ENCODE data around the gene TIMP1. TPM values are rescaled to one million over a fixed set of nuclear protein-coding genes. Genes with fewer than 3 reads are reported as not detected.
"Not testable (repeated sequence)": the region's sequence is repeated elsewhere in the genome, so short reads cannot be mapped to it uniquely, and the experiment has no call there.

Gene TIMP1
- total RNA-seq, 2 donors from 2014 or later: 377 to 605 TPM

GRCh38 chrX:47590984-47591383 lies 8.7 kb downstream of the TIMP1 start:
- DNase-seq (no peak), ATAC-seq (no peak)
- intact Hi-C loops (cut with DNase I): no loop called here

- intact Hi-C loops (cut with DNase I): no loop called here
Measured at GRCh38 chrX:47593522-47593921, 11.3 kb downstream of the TIMP1 start.

GRCh38 chrX:47595716-47596251 lies 13.5 kb downstream of the TIMP1 start:
- intact Hi-C loops (cut with DNase I): no loop called here
- ATAC-seq (peak; percentile 57 to 91), DNase-seq (no peak)

More at GRCh38 chrX:47593522-47593921, 11.3 kb downstream of the TIMP1 start:
- ATAC-seq: no peak
- no peak for DNase-seq

GRCh38 chrX:47596256-47596655 lies 14.0 kb downstream of the TIMP1 start:
- ATAC-seq (no peak), DNase-seq (no peak)
- intact Hi-C loops (cut with DNase I): no loop called here

GRCh38 chrX:47597222-47597621 lies 15.0 kb downstream of the TIMP1 start:
- intact Hi-C loops (cut with DNase I): no loop called here
- DNase-seq (no peak), ATAC-seq (no peak)

GRCh38 chrX:47603125-47603524 lies 20.9 kb downstream of the TIMP1 start:
- DNase-seq; ATAC-seq; intact Hi-C loops (cut with DNase I): not testable (repeated sequence)

- intact Hi-C loops (cut with DNase I): no loop called here
- ATAC-seq: no peak
- DNase-seq: no peak
Measured at GRCh38 chrX:47605024-47605423, 22.8 kb downstream of the TIMP1 start.

GRCh38 chrX:47607091-47607490 lies 24.9 kb downstream of the TIMP1 start:
- intact Hi-C loops (cut with DNase I): no loop called here
- DNase-seq: no peak

GRCh38 chrX:47608130-47608810 lies 26.0 kb downstream of the TIMP1 start:
- no peak for ATAC-seq
- DNase-seq: no peak
- intact Hi-C loops (cut with DNase I): no loop called here

More at GRCh38 chrX:47607091-47607490, 24.9 kb downstream of the TIMP1 start:
- no peak for ATAC-seq

- intact Hi-C loops (cut with DNase I): no loop called here
- no peak for DNase-seq
- no peak for ATAC-seq
Measured at GRCh38 chrX:47610511-47610910, 28.3 kb downstream of the TIMP1 start.

GRCh38 chrX:47611489-47611888 lies 29.3 kb downstream of the TIMP1 start:
- ATAC-seq: no peak
- intact Hi-C loops (cut with DNase I): no loop called here
- no peak for DNase-seq

- intact Hi-C loops (cut with DNase I): no loop called here
- ATAC-seq (no peak), DNase-seq (no peak)
Measured at GRCh38 chrX:47611926-47612325, 29.7 kb downstream of the TIMP1 start.

GRCh38 chrX:47612418-47612817 lies 30.2 kb downstream of the TIMP1 start:
- no peak for DNase-seq
- no peak for ATAC-seq
- intact Hi-C loops (cut with DNase I): no loop called here

GRCh38 chrX:47613082-47613481 lies 30.8 kb downstream of the TIMP1 start:
- DNase-seq: no peak

GRCh38 chrX:47614618-47615017 lies 32.4 kb downstream of the TIMP1 start:
- DNase-seq (no peak), ATAC-seq (no peak)
- intact Hi-C loops (cut with DNase I): no loop called here

More at GRCh38 chrX:47613082-47613481, 30.8 kb downstream of the TIMP1 start:
- intact Hi-C loops (cut with DNase I): no loop called here
- ATAC-seq: no peak

- ATAC-seq (no peak), DNase-seq (no peak)
- intact Hi-C loops (cut with DNase I): no loop called here
Measured at GRCh38 chrX:47618923-47619485, 36.8 kb downstream of the TIMP1 start.

- peak; percentile 94 to 96 for ATAC-seq
- DNase-seq: peak; percentile 86
- intact Hi-C loops (cut with DNase I): loop anchor here in 1 of 2 donors (10.0 kb wide), 1 partner anchor 55 kb away; the partner anchor contains the start of gene ARAF
Measured at GRCh38 chrX:47619486-47620302, 37.5 kb downstream of the TIMP1 start, which contains the start of gene SYN1. Gene SYN1 (minus strand): TSS chrX:47619857. CDS start chrX:47619728, 129 bp downstream.

GRCh38 chrX:47620303-47620685 lies 38.1 kb downstream of the TIMP1 start:
- intact Hi-C loops (cut with DNase I): loop anchor here in 1 of 2 donors (10.0 kb wide), 1 partner anchor 55 kb away; the partner anchor contains the start of gene ARAF
- ATAC-seq: no peak
- no peak for DNase-seq

GRCh38 chrX:47621851-47622250 lies 39.6 kb downstream of the TIMP1 start:
- ATAC-seq (no peak), DNase-seq (no peak)
- intact Hi-C loops (cut with DNase I): loop anchor here in 1 of 2 donors (10.0 kb wide), 1 partner anchor 57 kb away; the partner anchor contains the start of gene ARAF

Data from left cardiac atrium (tissue), 4 donors.